Fibroblast of the aortic adventitia (primary cell): ENCODE data around the gene KIF1C. TPM values are rescaled to one million over a fixed set of nuclear protein-coding genes. Genes with fewer than 3 reads are reported as not detected.
A peak's percentile ranks its signal among the peaks of the same experiment; 100 is the strongest.

Experiments
- DNase-seq: peaks from one replicate; pipeline ENCODE4 v3.0.0-alpha.2; 2010; ENCODE audit warnings: low read depth
- H3K4me3 ChIP-seq: 2 replicates; pipeline ENCODE4 v1.5.1; 2011; ENCODE audit warnings: low read depth, mild to moderate bottlenecking, control low read depth, low read length, moderate library complexity
- total RNA-seq: library from RNA; depleted of rRNA; stranded (reverse); fragments of >200 nt; gene quantifications from 2 replicates; pipeline ENCODE4 v1.2.3, GENCODE V29; 2012; ENCODE audit warnings: low replicate concordance
- TF ChIP-seq, protein P1 (sequence below): IDR thresholded peaks from 2 replicates; pipeline ENCODE4 v1.5.1; 2011; ENCODE audit warnings: mild to moderate bottlenecking, low read length, control low read depth, inconsistent platforms; ENCODE audit not compliant: insufficient read depth

Gene KIF1C
- total RNA-seq, 1 donor, result 59.5 TPM

DNA sequence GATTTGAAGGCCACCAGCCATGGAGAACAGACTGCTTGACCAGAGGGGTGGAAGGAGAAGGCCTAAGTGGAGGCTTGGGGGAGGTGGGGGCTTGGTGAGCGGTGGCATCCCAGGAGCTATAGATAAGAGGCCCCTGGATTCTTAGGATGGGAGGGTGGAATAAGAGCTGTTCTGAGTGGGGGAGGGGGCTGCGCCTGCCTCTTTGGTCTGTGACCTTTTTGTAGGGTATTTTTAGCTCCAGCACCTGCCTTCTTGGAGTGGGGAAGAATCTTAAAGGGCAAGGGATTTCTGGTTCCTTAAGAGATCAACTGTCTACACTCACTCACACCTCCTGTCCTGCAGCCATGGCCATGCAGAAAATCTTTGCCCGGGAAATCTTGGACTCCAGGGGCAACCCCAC is 46.3 kb upstream of the KIF1C start:
- TF ChIP-seq, protein P1, sequence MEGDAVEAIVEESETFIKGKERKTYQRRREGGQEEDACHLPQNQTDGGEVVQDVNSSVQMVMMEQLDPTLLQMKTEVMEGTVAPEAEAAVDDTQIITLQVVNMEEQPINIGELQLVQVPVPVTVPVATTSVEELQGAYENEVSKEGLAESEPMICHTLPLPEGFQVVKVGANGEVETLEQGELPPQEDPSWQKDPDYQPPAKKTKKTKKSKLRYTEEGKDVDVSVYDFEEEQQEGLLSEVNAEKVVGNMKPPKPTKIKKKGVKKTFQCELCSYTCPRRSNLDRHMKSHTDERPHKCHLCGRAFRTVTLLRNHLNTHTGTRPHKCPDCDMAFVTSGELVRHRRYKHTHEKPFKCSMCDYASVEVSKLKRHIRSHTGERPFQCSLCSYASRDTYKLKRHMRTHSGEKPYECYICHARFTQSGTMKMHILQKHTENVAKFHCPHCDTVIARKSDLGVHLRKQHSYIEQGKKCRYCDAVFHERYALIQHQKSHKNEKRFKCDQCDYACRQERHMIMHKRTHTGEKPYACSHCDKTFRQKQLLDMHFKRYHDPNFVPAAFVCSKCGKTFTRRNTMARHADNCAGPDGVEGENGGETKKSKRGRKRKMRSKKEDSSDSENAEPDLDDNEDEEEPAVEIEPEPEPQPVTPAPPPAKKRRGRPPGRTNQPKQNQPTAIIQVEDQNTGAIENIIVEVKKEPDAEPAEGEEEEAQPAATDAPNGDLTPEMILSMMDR, result no peak
- no peak for DNase-seq
- no peak overlapping the region for H3K4me3 ChIP-seq

DNA sequence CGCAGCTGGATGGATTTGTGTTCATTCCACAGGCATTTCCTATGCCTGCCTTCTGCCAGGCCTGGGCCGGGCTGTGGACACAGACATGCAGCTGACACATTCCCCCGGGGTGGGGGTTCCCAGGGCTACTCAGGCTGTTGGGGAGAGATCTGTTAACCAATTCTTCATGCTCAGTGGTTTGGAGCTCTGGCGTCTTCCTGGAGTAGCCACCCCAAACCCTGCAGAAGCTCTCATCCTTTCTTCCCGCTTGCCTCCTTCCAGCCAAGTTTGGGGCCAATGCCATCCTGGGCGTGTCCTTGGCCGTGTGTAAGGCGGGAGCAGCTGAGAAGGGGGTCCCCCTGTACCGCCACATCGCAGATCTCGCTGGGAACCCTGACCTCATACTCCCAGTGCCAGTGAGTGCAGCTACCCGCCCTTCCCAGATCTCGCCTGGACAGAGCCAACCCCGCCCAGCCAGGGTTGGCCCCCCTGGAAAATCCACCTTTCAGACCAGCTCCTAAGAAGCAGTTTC is 44.2 kb upstream of the KIF1C start:
- H3K4me3 ChIP-seq, result no peak overlapping the region
- TF ChIP-seq, protein P1, result no peak
- peak; percentile 62 for DNase-seq

DNA sequence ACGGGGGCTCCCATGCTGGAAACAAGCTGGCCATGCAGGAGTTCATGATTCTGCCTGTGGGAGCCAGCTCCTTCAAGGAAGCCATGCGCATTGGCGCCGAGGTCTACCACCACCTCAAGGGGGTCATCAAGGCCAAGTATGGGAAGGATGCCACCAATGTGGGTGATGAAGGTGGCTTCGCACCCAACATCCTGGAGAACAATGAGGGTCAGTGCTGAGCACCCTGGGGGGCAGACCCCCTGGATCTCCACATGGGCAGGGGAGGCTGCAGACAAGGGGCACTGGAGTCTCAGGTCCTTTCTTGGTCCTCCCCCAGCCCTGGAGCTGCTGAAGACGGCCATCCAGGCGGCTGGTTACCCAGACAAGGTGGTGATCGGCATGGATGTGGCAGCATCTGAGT is 42.7 kb upstream of the KIF1C start:
- no peak overlapping the region for H3K4me3 ChIP-seq
- DNase-seq, result no peak

DNA sequence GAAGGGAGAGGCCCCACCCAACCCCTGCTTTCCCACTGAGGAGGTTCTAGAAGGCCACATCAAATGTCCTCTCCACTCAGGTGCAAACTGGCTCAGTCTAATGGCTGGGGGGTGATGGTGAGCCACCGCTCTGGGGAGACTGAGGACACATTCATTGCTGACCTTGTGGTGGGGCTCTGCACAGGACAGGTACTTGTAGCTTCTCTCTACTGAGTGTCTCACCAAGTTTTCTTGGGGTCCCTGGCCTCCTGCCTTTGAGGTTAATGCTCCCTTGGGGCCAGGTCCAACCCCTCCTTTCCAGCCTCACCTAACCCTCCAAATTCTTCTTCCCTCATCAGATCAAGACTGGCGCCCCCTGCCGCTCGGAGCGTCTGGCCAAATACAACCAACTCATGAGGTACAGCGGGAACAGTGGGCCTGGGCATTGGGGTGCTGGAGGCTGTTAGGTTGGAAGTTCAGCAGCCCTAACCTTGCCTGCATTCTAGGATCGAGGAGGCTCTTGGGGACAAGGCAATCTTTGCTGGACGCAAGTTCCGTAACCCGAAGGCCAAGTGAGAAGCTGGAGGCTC is 41.2 kb upstream of the KIF1C start:
- no peak overlapping the region for H3K4me3 ChIP-seq
- no peak for DNase-seq

More for the DNA sequence above, 42.7 kb upstream of the KIF1C start:
- TF ChIP-seq, protein P1, result no peak

DNA sequence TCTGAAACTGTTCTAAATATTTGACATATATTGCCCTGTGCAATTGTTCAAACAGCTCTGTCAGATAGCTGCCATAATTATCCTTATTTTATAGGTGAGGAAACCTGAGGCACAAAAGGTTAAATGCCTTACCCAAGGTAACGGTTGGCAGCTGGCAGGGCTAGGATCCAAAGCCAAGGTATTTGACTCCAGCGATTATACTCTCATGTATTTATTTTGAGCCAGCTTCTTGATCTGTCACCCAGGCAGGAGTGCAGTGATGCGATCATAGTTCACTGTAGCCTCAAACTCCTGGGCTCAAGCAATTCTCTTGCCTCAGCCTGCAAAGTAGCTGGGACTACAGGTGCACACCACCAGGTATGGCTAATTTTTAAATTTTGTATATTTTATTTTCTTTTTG is 39.6 kb upstream of the KIF1C start:
- DNase-seq, result no peak
- TF ChIP-seq, protein P1, result no peak
- H3K4me3 ChIP-seq, result no peak overlapping the region

More for the DNA sequence above, 41.2 kb upstream of the KIF1C start:
- TF ChIP-seq, protein P1, result no peak

DNA sequence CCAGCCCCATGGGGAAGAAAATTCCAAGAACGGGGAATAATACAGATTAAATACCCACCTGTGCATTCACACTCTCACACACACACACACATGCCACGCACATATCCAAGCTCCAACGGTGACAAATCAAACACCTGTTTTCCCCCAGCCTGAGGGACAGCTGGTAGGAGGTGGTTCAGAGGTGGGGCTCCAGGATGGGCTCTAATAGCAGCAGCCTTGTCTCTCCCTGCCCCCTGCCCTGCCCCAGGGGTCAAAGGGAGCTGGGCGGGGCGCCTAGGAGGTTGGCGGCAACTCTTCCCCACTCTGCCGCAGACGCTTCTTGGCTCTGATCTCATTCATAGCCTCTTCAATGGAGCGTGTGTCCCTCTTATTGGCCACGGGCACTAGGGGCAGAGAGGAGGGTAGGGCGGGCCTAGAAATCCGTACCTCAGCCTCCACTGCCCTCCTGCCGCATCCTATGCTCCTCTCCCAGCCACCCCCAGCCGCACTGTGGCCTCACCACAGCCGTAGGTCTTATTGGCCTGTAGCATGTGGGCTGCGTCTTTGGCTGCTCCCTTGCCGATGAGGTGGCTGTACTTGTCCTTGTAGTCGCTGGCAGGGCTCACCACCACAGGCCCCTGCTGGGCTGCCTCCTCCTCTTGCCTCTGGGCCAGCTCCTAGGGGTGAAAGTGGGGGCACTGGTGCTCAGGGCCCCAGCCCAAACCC is 38.3 kb upstream of the KIF1C start:
- no peak for DNase-seq
- no peak overlapping the region for H3K4me3 ChIP-seq
- TF ChIP-seq, protein P1, result no peak
